Smooth muscle cell of the brain vasculature (primary cell): ENCODE data around the gene GLRA2.

ENCODE experiments used
- DNase-seq: peaks from one replicate; pipeline ENCODE4 v3.0.0-alpha.2; 2012; ENCODE audit warnings: low read depth, low spot score

GLRA2 gene

GRCh38 chrX:14529290-14529989 lies at the start of gene GLRA2:
Gene GLRA2, plus strand, starts transcription at chrX:14529536. Its CDS starts 522 bp downstream, at chrX:14530058.
- DNase-seq, result no peak

GRCh38 chrX:14489437-14489836 lies 39.9 kb upstream of the GLRA2 start:
- DNase-seq, result no peak

GRCh38 chrX:14491689-14492088 lies 37.6 kb upstream of the GLRA2 start:
- DNase-seq, result no peak

- DNase-seq, result no peak
Measured at GRCh38 chrX:14496674-14497073, 32.7 kb upstream of the GLRA2 start.

GRCh38 chrX:14497184-14497666 lies 32.1 kb upstream of the GLRA2 start:
- DNase-seq, result no peak

- no peak for DNase-seq
Measured at GRCh38 chrX:14501327-14501726, 28.0 kb upstream of the GLRA2 start.

GRCh38 chrX:14504960-14505538 lies 24.3 kb upstream of the GLRA2 start:
- DNase-seq, result no peak

GRCh38 chrX:14505648-14506047 lies 23.7 kb upstream of the GLRA2 start:
- no peak for DNase-seq

GRCh38 chrX:14506866-14507265 lies 22.5 kb upstream of the GLRA2 start:
- no peak for DNase-seq

- DNase-seq, result no peak
Measured at GRCh38 chrX:14508025-14508690, 21.2 kb upstream of the GLRA2 start.

GRCh38 chrX:14509325-14510057 lies 19.8 kb upstream of the GLRA2 start:
- DNase-seq, result no peak

GRCh38 chrX:14528629-14529289 lies 577 bp upstream of the GLRA2 start:
- DNase-seq, result peak; percentile 2

GRCh38 chrX:14533867-14534266 lies 4.5 kb downstream of the GLRA2 start:
- no peak for DNase-seq

- no peak for DNase-seq
Measured at GRCh38 chrX:14546190-14546589, 16.9 kb downstream of the GLRA2 start.

GRCh38 chrX:14554131-14554715 lies 24.9 kb downstream of the GLRA2 start:
- DNase-seq, result no peak

- no peak for DNase-seq
Measured at GRCh38 chrX:14564058-14564457, 34.7 kb downstream of the GLRA2 start.

- DNase-seq, result no peak
Measured at GRCh38 chrX:14573161-14573560, 43.8 kb downstream of the GLRA2 start.

GRCh38 chrX:14581081-14581480 lies 51.7 kb downstream of the GLRA2 start:
- no peak for DNase-seq

GRCh38 chrX:14584548-14584947 lies 55.2 kb downstream of the GLRA2 start:
- no peak for DNase-seq

GRCh38 chrX:14590216-14590615 lies 60.9 kb downstream of the GLRA2 start:
- no peak for DNase-seq
